HuH-7.5 (cell line): ENCODE measurements around the gene SLC44A2.
"Not testable (repeated sequence)": the region's sequence is repeated elsewhere in the genome, so short reads cannot be mapped to it uniquely, and the experiment has no call there.

ENCODE experiments used
- DNase-seq: peaks from one replicate; pipeline ENCODE4 v3.0.0; 2011; ENCODE audit warnings: low spot score

SLC44A2 gene

GRCh38 chr19:10651851-10652250, 26.5 kb downstream of the SLC44A2 start:
- no peak for DNase-seq

- DNase-seq = no peak
These were observed 28.1 kb downstream of the SLC44A2 start for GRCh38 chr19:10653482-10653731.

- peak; percentile 96 for DNase-seq
These were observed 28.6 kb downstream of the SLC44A2 start, which contains the start of gene ILF3 for GRCh38 chr19:10653732-10654609. Gene ILF3 (plus strand): TSS chr19:10654346. CDS start chr19:10670606, 16,260 bp downstream.

- DNase-seq = peak; percentile 70
These were observed 29.5 kb downstream of the SLC44A2 start for GRCh38 chr19:10654610-10655456.

- no peak for DNase-seq
These were observed 30.3 kb downstream of the SLC44A2 start for GRCh38 chr19:10655457-10656312.

GRCh38 chr19:10660346-10660745, 35.0 kb downstream of the SLC44A2 start:
- DNase-seq = no peak

- no peak for DNase-seq
These were observed 36.6 kb downstream of the SLC44A2 start for GRCh38 chr19:10661946-10662345.

GRCh38 chr19:10662384-10663251, 37.3 kb downstream of the SLC44A2 start:
- DNase-seq = no peak

GRCh38 chr19:10663252-10663563, 37.9 kb downstream of the SLC44A2 start:
- DNase-seq = not testable (repeated sequence)

GRCh38 chr19:10667867-10668266, 42.5 kb downstream of the SLC44A2 start:
- no peak for DNase-seq

- no peak for DNase-seq
These were observed 43.9 kb downstream of the SLC44A2 start for GRCh38 chr19:10669246-10669645.

GRCh38 chr19:10670182-10670581, 44.8 kb downstream of the SLC44A2 start:
- DNase-seq = no peak

- no peak for DNase-seq
These were observed 45.8 kb downstream of the SLC44A2 start for GRCh38 chr19:10670876-10671804.

GRCh38 chr19:10671922-10672321, 46.6 kb downstream of the SLC44A2 start:
- not testable (repeated sequence) for DNase-seq

GRCh38 chr19:10675214-10675613, 49.9 kb downstream of the SLC44A2 start:
- not testable (repeated sequence) for DNase-seq

- DNase-seq = no peak
These were observed 52.4 kb downstream of the SLC44A2 start for GRCh38 chr19:10677751-10678150.

GRCh38 chr19:10678813-10679212, 53.5 kb downstream of the SLC44A2 start:
- no peak for DNase-seq

GRCh38 chr19:10679743-10680142, 54.4 kb downstream of the SLC44A2 start:
- no peak for DNase-seq

- no peak for DNase-seq
These were observed 55.3 kb downstream of the SLC44A2 start for GRCh38 chr19:10680545-10681135.

- DNase-seq = no peak
These were observed 56.3 kb downstream of the SLC44A2 start for GRCh38 chr19:10681658-10682057.
